ENCODE data around the gene FURIN. TPM values are rescaled to one million over a fixed set of nuclear protein-coding genes. Genes with fewer than 3 reads are reported as not detected.

Gene FURIN
- total and polyA plus RNA-seq, 9 of the 15 experiments (the other 6 are each of a cell fraction or from before 2014, with no cell fraction given): 0.92 to 99.9 (median 34.8) TPM

- peak; percentile 22; the same call in 1 of the 2 replicates for TF ChIP-seq SAFB (IDR thresholded peaks at IDR 0.05; ENCODE audit: borderline replicate concordance, low read depth, low read length)
- TF ChIP-seq KAT7 (CRISPR knock-in tag; IDR thresholded peaks at IDR 0.05; ENCODE audit: borderline replicate concordance): 0 out of 2 replicates have a peak, but pooled peaks have one; percentile 23
- TF ChIP-seq ZNF707 (CRISPR knock-in tag; conservative IDR thresholded peaks at IDR 0.05): no peak
- 0 out of 2 replicates have a peak, but pooled peaks have one; percentile 10 for TF ChIP-seq SRSF3 (IDR thresholded peaks at IDR 0.05; ENCODE audit: insufficient read depth, low read length)
- TF ChIP-seq, protein P1, sequence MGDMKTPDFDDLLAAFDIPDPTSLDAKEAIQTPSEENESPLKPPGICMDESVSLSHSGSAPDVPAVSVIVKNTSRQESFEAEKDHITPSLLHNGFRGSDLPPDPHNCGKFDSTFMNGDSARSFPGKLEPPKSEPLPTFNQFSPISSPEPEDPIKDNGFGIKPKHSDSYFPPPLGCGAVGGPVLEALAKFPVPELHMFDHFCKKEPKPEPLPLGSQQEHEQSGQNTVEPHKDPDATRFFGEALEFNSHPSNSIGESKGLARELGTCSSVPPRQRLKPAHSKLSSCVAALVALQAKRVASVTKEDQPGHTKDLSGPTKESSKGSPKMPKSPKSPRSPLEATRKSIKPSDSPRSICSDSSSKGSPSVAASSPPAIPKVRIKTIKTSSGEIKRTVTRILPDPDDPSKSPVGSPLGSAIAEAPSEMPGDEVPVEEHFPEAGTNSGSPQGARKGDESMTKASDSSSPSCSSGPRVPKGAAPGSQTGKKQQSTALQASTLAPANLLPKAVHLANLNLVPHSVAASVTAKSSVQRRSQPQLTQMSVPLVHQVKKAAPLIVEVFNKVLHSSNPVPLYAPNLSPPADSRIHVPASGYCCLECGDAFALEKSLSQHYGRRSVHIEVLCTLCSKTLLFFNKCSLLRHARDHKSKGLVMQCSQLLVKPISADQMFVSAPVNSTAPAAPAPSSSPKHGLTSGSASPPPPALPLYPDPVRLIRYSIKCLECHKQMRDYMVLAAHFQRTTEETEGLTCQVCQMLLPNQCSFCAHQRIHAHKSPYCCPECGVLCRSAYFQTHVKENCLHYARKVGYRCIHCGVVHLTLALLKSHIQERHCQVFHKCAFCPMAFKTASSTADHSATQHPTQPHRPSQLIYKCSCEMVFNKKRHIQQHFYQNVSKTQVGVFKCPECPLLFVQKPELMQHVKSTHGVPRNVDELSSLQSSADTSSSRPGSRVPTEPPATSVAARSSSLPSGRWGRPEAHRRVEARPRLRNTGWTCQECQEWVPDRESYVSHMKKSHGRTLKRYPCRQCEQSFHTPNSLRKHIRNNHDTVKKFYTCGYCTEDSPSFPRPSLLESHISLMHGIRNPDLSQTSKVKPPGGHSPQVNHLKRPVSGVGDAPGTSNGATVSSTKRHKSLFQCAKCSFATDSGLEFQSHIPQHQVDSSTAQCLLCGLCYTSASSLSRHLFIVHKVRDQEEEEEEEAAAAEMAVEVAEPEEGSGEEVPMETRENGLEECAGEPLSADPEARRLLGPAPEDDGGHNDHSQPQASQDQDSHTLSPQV (IDR thresholded peaks at IDR 0.05): no peak
- TF ChIP-seq ZNF175 (CRISPR knock-in tag; IDR thresholded peaks at IDR 0.05; ENCODE audit: low read depth): no peak
- TF ChIP-seq EP300 (IDR thresholded peaks at IDR 0.05; ENCODE audit: low read length): 0 out of 2 replicates have a peak, but pooled peaks have one; percentile 7
- TF ChIP-seq GATAD2A (IDR thresholded peaks at IDR 0.05): no peak
- TF ChIP-seq CHD1 (IDR thresholded peaks at IDR 0.05; ENCODE audit: low read length): peak; percentile 78
- TF ChIP-seq ARID2 (IDR thresholded peaks at IDR 0.05): no peak
- peak; percentile 68 for TF ChIP-seq RBFOX2 (IDR thresholded peaks at IDR 0.05; ENCODE audit: low read depth, low read length)
- peak; percentile 47 for TF ChIP-seq RBM39 (optimal IDR thresholded peaks at IDR 0.05; ENCODE audit: low read depth, low read length)
- TF ChIP-seq, protein P2, sequence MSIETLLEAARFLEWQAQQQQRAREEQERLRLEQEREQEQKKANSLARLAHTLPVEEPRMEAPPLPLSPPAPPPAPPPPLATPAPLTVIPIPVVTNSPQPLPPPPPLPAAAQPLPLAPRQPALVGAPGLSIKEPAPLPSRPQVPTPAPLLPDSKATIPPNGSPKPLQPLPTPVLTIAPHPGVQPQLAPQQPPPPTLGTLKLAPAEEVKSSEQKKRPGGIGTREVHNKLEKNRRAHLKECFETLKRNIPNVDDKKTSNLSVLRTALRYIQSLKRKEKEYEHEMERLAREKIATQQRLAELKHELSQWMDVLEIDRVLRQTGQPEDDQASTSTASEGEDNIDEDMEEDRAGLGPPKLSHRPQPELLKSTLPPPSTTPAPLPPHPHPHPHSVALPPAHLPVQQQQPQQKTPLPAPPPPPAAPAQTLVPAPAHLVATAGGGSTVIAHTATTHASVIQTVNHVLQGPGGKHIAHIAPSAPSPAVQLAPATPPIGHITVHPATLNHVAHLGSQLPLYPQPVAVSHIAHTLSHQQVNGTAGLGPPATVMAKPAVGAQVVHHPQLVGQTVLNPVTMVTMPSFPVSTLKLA (conservative IDR thresholded peaks at IDR 0.05): no peak
- 0 out of 2 replicates have a peak, but pooled peaks have one; percentile 20 for TF ChIP-seq ZNF431 (CRISPR knock-in tag; IDR thresholded peaks at IDR 0.05)
- TF ChIP-seq MCM7 (IDR thresholded peaks at IDR 0.05): no peak
- no peak; a peak in 1 of 4 replicates for TF ChIP-seq MLLT1 (IDR thresholded peaks at IDR 0.05)
- TF ChIP-seq HMGN3 (IDR thresholded peaks at IDR 0.05; ENCODE audit: borderline replicate concordance, extremely low read depth, insufficient read length, low read depth, low read length): peak; percentile 27
- 0 out of 2 replicates have a peak, but pooled peaks have one; percentile 11 for TF ChIP-seq ETS1 (conservative IDR thresholded peaks at IDR 0.05; ENCODE audit: control insufficient read depth, low read depth, low read length)
Observed at GRCh38 chr15:90871716-90872485, 3.5 kb downstream of the FURIN start (continued).

All from K562 (cell line).